ENCODE results near the gene NPDC1. TPM values are rescaled to one million over a fixed set of nuclear protein-coding genes. Genes with fewer than 3 reads are reported as not detected.

Gene NPDC1
- total RNA-seq, 2 experiments from 2014 or later, result 15.3 to 16.0 TPM

- ChIA-PET CTCF (interaction anchor here (1.1 to 2.1 kb wide), 3 partner anchors 10 to 164 kb away, joined by 3 to 12 read pairs (median 3); no protein-coding TSS in a partner anchor), POLR2A (interaction anchor here (2.2 kb wide), 1 partner anchor 34 kb away, joined by 12 read pairs; the partner anchor contains the start of gene PAXX)
- Histone ChIP-seq H3K4me1 (ENCODE audit: insufficient read depth, low read length) (peaks cover 64% of the 10 kb centered on the region), H3K4me3 (ENCODE audit: low read length) (no peak overlapping the region), H3K27ac (ENCODE audit: low read depth in 1 of 2, low read length in 2 of 2) (no peak overlapping the region), H3K9me3 (ENCODE audit: control insufficient read depth in 1 of 2, insufficient read depth in 1 of 2, low read length in 2 of 2) (no peaks in the 10 kb centered on the region), H3K27me3 (ENCODE audit: control insufficient read depth in 1 of 2, insufficient read depth in 2 of 2, low read length in 2 of 2) (no peaks in the 10 kb centered on the region), H3K36me3 (ENCODE audit: insufficient read depth, low read length) (no peaks in the 10 kb centered on the region)
- Mint-ChIP-seq H3K4me3 (no peak overlapping the region), H3K36me3 (ENCODE audit: low read depth) (no peaks in the 10 kb centered on the region), H3K27ac (no peak overlapping the region), H3K4me1 (ENCODE audit: low read depth) (peaks cover 22% of the 10 kb centered on the region), H3K9me3 (no peaks in the 10 kb centered on the region), H3K27me3 (no peaks in the 10 kb centered on the region)
- TF ChIP-seq, protein P1, sequence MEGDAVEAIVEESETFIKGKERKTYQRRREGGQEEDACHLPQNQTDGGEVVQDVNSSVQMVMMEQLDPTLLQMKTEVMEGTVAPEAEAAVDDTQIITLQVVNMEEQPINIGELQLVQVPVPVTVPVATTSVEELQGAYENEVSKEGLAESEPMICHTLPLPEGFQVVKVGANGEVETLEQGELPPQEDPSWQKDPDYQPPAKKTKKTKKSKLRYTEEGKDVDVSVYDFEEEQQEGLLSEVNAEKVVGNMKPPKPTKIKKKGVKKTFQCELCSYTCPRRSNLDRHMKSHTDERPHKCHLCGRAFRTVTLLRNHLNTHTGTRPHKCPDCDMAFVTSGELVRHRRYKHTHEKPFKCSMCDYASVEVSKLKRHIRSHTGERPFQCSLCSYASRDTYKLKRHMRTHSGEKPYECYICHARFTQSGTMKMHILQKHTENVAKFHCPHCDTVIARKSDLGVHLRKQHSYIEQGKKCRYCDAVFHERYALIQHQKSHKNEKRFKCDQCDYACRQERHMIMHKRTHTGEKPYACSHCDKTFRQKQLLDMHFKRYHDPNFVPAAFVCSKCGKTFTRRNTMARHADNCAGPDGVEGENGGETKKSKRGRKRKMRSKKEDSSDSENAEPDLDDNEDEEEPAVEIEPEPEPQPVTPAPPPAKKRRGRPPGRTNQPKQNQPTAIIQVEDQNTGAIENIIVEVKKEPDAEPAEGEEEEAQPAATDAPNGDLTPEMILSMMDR (IDR thresholded peaks at IDR 0.05), result no peak
- no peak for ATAC-seq (ENCODE audit: poor library complexity)
- peak in 1 of 14 experiments; percentile 56 for DNase-seq
- intact Hi-C loops (cut with DNase I, micrococcal nuclease), result loop anchor here in 1 of 2 experiments (5.0 kb wide), 1 partner anchor 138 kb away; the partner anchor contains the start of gene TRAF2
These were observed 20.4 kb downstream of the NPDC1 start for GRCh38 chr9:137025517-137025966.

DNA sequence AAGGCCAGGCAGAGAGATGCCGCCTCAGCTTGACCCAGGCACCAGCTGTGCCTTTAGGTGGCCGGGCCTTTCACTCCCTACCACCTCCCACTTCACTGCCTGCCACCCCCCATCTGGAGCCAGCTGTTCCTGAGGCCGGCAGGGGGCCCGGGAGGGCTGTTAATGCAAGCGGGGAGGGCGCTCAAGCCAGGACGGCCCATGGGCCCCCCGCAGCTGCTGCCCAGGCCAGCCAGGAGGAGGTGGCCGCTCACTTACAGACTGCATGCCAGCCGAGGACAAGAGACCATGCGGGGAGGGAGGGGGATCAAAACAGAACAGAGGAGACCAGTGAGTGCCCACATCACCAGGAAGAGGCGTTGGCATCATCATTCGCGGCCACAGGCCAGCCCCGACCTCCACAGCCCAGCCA lies 22.4 kb downstream of the NPDC1 start:
- Mint-ChIP-seq H3K9me3 (no peaks in the 10 kb centered on the region), H3K36me3 (ENCODE audit: low read depth) (no peaks in the 10 kb centered on the region), H3K27me3 (no peaks in the 10 kb centered on the region), H3K4me1 (ENCODE audit: low read depth) (peaks cover 13% of the 10 kb centered on the region), H3K27ac (no peak overlapping the region), H3K4me3 (no peak overlapping the region)
- no peaks in the 10 kb centered on the region for H3K9me3 ChIP-seq (ENCODE audit: control insufficient read depth in 1 of 2, insufficient read depth in 1 of 2, low read length in 2 of 2)
- H3K27ac ChIP-seq (ENCODE audit: low read depth in 1 of 2, low read length in 2 of 2), result no peak overlapping the region
- TF ChIP-seq, protein P1 (IDR thresholded peaks at IDR 0.05), result no peak
- H3K4me3 ChIP-seq (ENCODE audit: low read length), result no peak overlapping the region
- intact Hi-C loops (cut with DNase I, micrococcal nuclease), result no loop called here
- ATAC-seq (ENCODE audit: poor library complexity) (no peak), DNase-seq (no peak)
- no peaks in the 10 kb centered on the region for H3K27me3 ChIP-seq (ENCODE audit: control insufficient read depth in 1 of 2, insufficient read depth in 2 of 2, low read length in 2 of 2)
- POLR2A ChIA-PET, result interaction anchor here (1.5 kb wide), 1 partner anchor 31 kb away, joined by 6 read pairs; the partner anchor contains the start of gene PAXX
- H3K4me1 ChIP-seq (ENCODE audit: insufficient read depth, low read length), result peaks cover 44% of the 10 kb centered on the region
- H3K36me3 ChIP-seq (ENCODE audit: insufficient read depth, low read length), result peaks cover 8% of the 10 kb centered on the region
- CTCF ChIA-PET, result interaction anchor here (1.1 kb wide), 1 partner anchor 11 kb away, joined by 6 read pairs; no protein-coding TSS in a partner anchor

GRCh38 chr9:137023157-137023556 lies 22.8 kb downstream of the NPDC1 start:
- no peaks in the 10 kb centered on the region for H3K9me3 ChIP-seq (ENCODE audit: control insufficient read depth in 1 of 2, insufficient read depth in 1 of 2, low read length in 2 of 2)
- no peak overlapping the region for H3K27ac Mint-ChIP-seq
- TF ChIP-seq, protein P1 (IDR thresholded peaks at IDR 0.05), result no peak
- DNase-seq, result no peak
- no peaks in the 10 kb centered on the region for H3K27me3 Mint-ChIP-seq
- no peak overlapping the region for H3K4me3 ChIP-seq (ENCODE audit: low read length)
- ChIA-PET POLR2A (interaction anchor here (1.0 to 1.5 kb wide), 2 partner anchors 12 to 31 kb away, joined by 3 to 6 read pairs; partner anchors contain the start of gene PAXX), CTCF (interaction anchor here (1.1 kb wide), 1 partner anchor 12 kb away, joined by 6 read pairs; no protein-coding TSS in a partner anchor)
- intact Hi-C loops (cut with DNase I, micrococcal nuclease), result no loop called here
- no peaks in the 10 kb centered on the region for H3K36me3 Mint-ChIP-seq (ENCODE audit: low read depth)
- peaks cover 13% of the 10 kb centered on the region for H3K4me1 Mint-ChIP-seq (ENCODE audit: low read depth)
- no peaks in the 10 kb centered on the region for H3K9me3 Mint-ChIP-seq
- no peak for ATAC-seq (ENCODE audit: poor library complexity)
- no peak overlapping the region for H3K4me3 Mint-ChIP-seq
- peaks cover 8% of the 10 kb centered on the region for H3K36me3 ChIP-seq (ENCODE audit: insufficient read depth, low read length)
- H3K27me3 ChIP-seq (ENCODE audit: control insufficient read depth in 1 of 2, insufficient read depth in 2 of 2, low read length in 2 of 2), result no peaks in the 10 kb centered on the region
- no peak overlapping the region for H3K27ac ChIP-seq (ENCODE audit: low read depth in 1 of 2, low read length in 2 of 2)
- peaks cover 41% of the 10 kb centered on the region for H3K4me1 ChIP-seq (ENCODE audit: insufficient read depth, low read length)
